HG03175 (cell line): ENCODE measurements around the gene TEAD1.

ENCODE experiments used
- ATAC-seq: cut with Tn5 transposase; IDR thresholded peaks from one replicate; pipeline ENCODE4 v1.9.1; 2021; ENCODE audit warnings: mild to moderate bottlenecking, moderate library complexity; ENCODE audit not compliant: unreplicated experiment

Gene TEAD1

GRCh38 chr11:12925520-12925919 lies 251.3 kb downstream of the TEAD1 start:
- no peak for ATAC-seq

- no peak for ATAC-seq
Observed at GRCh38 chr11:12927221-12927620, 253.0 kb downstream of the TEAD1 start.

- no peak for ATAC-seq
Observed at GRCh38 chr11:12927886-12928285, 253.7 kb downstream of the TEAD1 start.

GRCh38 chr11:12930850-12931249 lies 256.6 kb downstream of the TEAD1 start:
- no peak for ATAC-seq

- ATAC-seq, result no peak
Observed at GRCh38 chr11:12932485-12932884, 258.3 kb downstream of the TEAD1 start.

- no peak for ATAC-seq
Observed at GRCh38 chr11:12936200-12936599, 262.0 kb downstream of the TEAD1 start.

GRCh38 chr11:12938590-12939247 lies 264.5 kb downstream of the TEAD1 start:
- ATAC-seq, result no peak

GRCh38 chr11:12941671-12942070 lies 267.4 kb downstream of the TEAD1 start:
- ATAC-seq, result no peak

GRCh38 chr11:12942157-12942556 lies 267.9 kb downstream of the TEAD1 start:
- ATAC-seq, result no peak

GRCh38 chr11:12943311-12943710 lies 269.1 kb downstream of the TEAD1 start:
- ATAC-seq, result no peak

- ATAC-seq, result no peak
Observed at GRCh38 chr11:12944889-12945288, 270.7 kb downstream of the TEAD1 start.

- no peak for ATAC-seq
Observed at GRCh38 chr11:12949453-12949852, 275.2 kb downstream of the TEAD1 start.

- ATAC-seq, result no peak
Observed at GRCh38 chr11:12950670-12951069, 276.4 kb downstream of the TEAD1 start.

- no peak for ATAC-seq
Observed at GRCh38 chr11:12951376-12951775, 277.2 kb downstream of the TEAD1 start.

GRCh38 chr11:12952094-12952493 lies 277.9 kb downstream of the TEAD1 start:
- ATAC-seq, result no peak

- no peak for ATAC-seq
Observed at GRCh38 chr11:12958986-12959385, 284.8 kb downstream of the TEAD1 start.

- no peak for ATAC-seq
Observed at GRCh38 chr11:12961615-12962014, 287.4 kb downstream of the TEAD1 start.

- ATAC-seq, result no peak
Observed at GRCh38 chr11:12962306-12962705, 288.1 kb downstream of the TEAD1 start.

- no peak for ATAC-seq
Observed at GRCh38 chr11:12963051-12963450, 288.8 kb downstream of the TEAD1 start.

- peak; percentile 84 for ATAC-seq
Observed at GRCh38 chr11:12963792-12964536, 289.7 kb downstream of the TEAD1 start.

- no peak for ATAC-seq
Observed at GRCh38 chr11:12964650-12965049, 290.4 kb downstream of the TEAD1 start.

GRCh38 chr11:12966002-12966401 lies 291.8 kb downstream of the TEAD1 start:
- no peak for ATAC-seq

- no peak for ATAC-seq
Observed at GRCh38 chr11:12968101-12968500, 293.9 kb downstream of the TEAD1 start.
